ENCODE data around the gene RASGEF1C. TPM values are rescaled to one million over a fixed set of nuclear protein-coding genes. Genes with fewer than 3 reads are reported as not detected.

RASGEF1C gene
- total and polyA plus RNA-seq, 4 donors: 0.09 to 0.10 TPM; not detected in 2

- TF ChIP-seq HNF4A (conservative IDR thresholded peaks at IDR 0.05): no peak
- TF ChIP-seq GABPA (IDR thresholded peaks at IDR 0.05 in 1 of 2, conservative IDR thresholded peaks at IDR 0.05 in 1 of 2): no peak
- TF ChIP-seq, protein P1, sequence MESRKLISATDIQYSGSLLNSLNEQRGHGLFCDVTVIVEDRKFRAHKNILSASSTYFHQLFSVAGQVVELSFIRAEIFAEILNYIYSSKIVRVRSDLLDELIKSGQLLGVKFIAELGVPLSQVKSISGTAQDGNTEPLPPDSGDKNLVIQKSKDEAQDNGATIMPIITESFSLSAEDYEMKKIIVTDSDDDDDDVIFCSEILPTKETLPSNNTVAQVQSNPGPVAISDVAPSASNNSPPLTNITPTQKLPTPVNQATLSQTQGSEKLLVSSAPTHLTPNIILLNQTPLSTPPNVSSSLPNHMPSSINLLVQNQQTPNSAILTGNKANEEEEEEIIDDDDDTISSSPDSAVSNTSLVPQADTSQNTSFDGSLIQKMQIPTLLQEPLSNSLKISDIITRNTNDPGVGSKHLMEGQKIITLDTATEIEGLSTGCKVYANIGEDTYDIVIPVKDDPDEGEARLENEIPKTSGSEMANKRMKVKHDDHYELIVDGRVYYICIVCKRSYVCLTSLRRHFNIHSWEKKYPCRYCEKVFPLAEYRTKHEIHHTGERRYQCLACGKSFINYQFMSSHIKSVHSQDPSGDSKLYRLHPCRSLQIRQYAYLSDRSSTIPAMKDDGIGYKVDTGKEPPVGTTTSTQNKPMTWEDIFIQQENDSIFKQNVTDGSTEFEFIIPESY (IDR thresholded peaks at IDR 0.05): no peak
- no peak for TF ChIP-seq TAF1 (conservative IDR thresholded peaks at IDR 0.05)
- no peak for TF ChIP-seq FOXA1 (IDR thresholded peaks at IDR 0.05)
- no peak for TF ChIP-seq REST (IDR thresholded peaks at IDR 0.05)
- TF ChIP-seq JUND (IDR thresholded peaks at IDR 0.05): no peak
- TF ChIP-seq HNF4G (IDR thresholded peaks at IDR 0.05): no peak
- TF ChIP-seq YY1 (IDR thresholded peaks at IDR 0.05): no peak
- TF ChIP-seq NR2F2 (IDR thresholded peaks at IDR 0.05): no peak
- TF ChIP-seq SP1 (IDR thresholded peaks at IDR 0.05): no peak
- no peak for TF ChIP-seq MAX (IDR thresholded peaks at IDR 0.05)
- TF ChIP-seq RXRA (IDR thresholded peaks at IDR 0.05): no peak
- no peak for TF ChIP-seq RAD21 (IDR thresholded peaks at IDR 0.05)
- no peak for TF ChIP-seq ATF3 (IDR thresholded peaks at IDR 0.05)
- TF ChIP-seq FOXA2 (IDR thresholded peaks at IDR 0.05): no peak
- no peak for TF ChIP-seq CTCF (IDR thresholded peaks at IDR 0.05; ENCODE audit: low read depth, low read length, missing input control)
- no peak for TF ChIP-seq EGR1 (IDR thresholded peaks at IDR 0.05; ENCODE audit: low read depth in 2 of 2)
- 94% methylated on average over 9 of the region's 9 CpGs for WGBS
- no peaks in the 10 kb centered on the region for H3K27me3 ChIP-seq (ENCODE audit: control insufficient read depth in 4 of 4, insufficient read depth in 4 of 4, low read length in 3 of 4)
- H3K36me3 ChIP-seq (ENCODE audit: control insufficient read depth in 4 of 4, insufficient read depth in 3 of 4, low read depth in 1 of 4, low read length in 3 of 4): no peaks in the 10 kb centered on the region
- H3K4me3 ChIP-seq (ENCODE audit: low read depth in 1 of 3, low read length in 3 of 3): no peak overlapping the region
- no peak for DNase-seq (ENCODE audit: low spot score)
- no peak overlapping the region for H3K27ac ChIP-seq (ENCODE audit: low read depth in 1 of 2, low read length in 2 of 2)
- no peaks in the 10 kb centered on the region for H3K9me3 ChIP-seq (ENCODE audit: control insufficient read depth in 4 of 4, low read length in 3 of 4)
- H3K9ac ChIP-seq (ENCODE audit: low read depth in 1 of 2, low read length in 2 of 2): no peak overlapping the region
- H3K4me1 ChIP-seq (ENCODE audit: control insufficient read depth in 4 of 4, insufficient read depth in 4 of 4, low read length in 3 of 4): peaks cover 3 to 5% (median 4%) of the 10 kb centered on the region in 4 donors
Measured at GRCh38 chr5:180121826-180122413, 87.1 kb downstream of the RASGEF1C start.

All from liver (tissue), 9 donors.